KMS-11 (cell line): Measurements from ENCODE around the gene VSIR.

Source experiments
- H2AFZ ChIP-seq: fragments of 200-600 bp; sonication (generic); 2 replicates; pipeline ENCODE4 v1.6.1; 2016; ENCODE audit warnings: antibody characterized with exemption, mixed run types, low read depth
- H3K27ac ChIP-seq: fragments of 200-600 bp; sonication (generic); 2 replicates; pipeline ENCODE4 v1.6.1; 2016; ENCODE audit warnings: mild to moderate bottlenecking, mixed run types
- H3K27me3 ChIP-seq: fragments of 200-600 bp; sonication (generic); 2 replicates; pipeline ENCODE4 v1.6.1; 2017; ENCODE audit warnings: mild to moderate bottlenecking, low read depth, mixed run types, moderate library complexity; ENCODE audit not compliant: insufficient read depth
- H3K36me3 ChIP-seq: fragments of 200-600 bp; sonication (generic); 2 replicates; pipeline ENCODE4 v1.6.1; 2017; ENCODE audit warnings: mild to moderate bottlenecking, mixed run types; ENCODE audit not compliant: insufficient read depth
- H3K4me1 ChIP-seq: fragments of 200-600 bp; sonication (generic); 2 replicates; pipeline ENCODE4 v1.6.1; 2016; ENCODE audit warnings: mild to moderate bottlenecking, low read depth, mixed run types; ENCODE audit not compliant: poor library complexity, severe bottlenecking
- H3K4me2 ChIP-seq: fragments of 200-600 bp; sonication (generic); 2 replicates; pipeline ENCODE4 v1.7.0; 2016; ENCODE audit warnings: mild to moderate bottlenecking, mixed run types
- H3K4me3 ChIP-seq: fragments of 200-600 bp; sonication (generic); IDR thresholded peaks from 2 replicates; pipeline ENCODE4 v1.6.1; 2017; ENCODE audit warnings: low read depth, low read length, mixed read lengths; ENCODE audit not compliant: insufficient read depth
- H3K79me2 ChIP-seq: fragments of 200-600 bp; sonication (generic); 2 replicates; pipeline ENCODE4 v1.6.1; 2016; ENCODE audit warnings: low read depth, mixed run types; ENCODE audit not compliant: insufficient read depth
- H3K9ac ChIP-seq: fragments of 200-600 bp; sonication (generic); 2 replicates; pipeline ENCODE4 v1.6.1; 2016; ENCODE audit warnings: mild to moderate bottlenecking, mixed run types
- H4K20me1 ChIP-seq: fragments of 200-600 bp; sonication (generic); 2 replicates; pipeline ENCODE4 v1.6.1; 2016; ENCODE audit warnings: mild to moderate bottlenecking, mixed run types; ENCODE audit not compliant: insufficient read depth
- CTCF ChIP-seq: fragments of 200-600 bp; sonication (generic); conservative IDR thresholded peaks from 2 replicates; pipeline ENCODE4 v1.6.1; 2017; ENCODE audit warnings: low read depth, mild to moderate bottlenecking, antibody characterized with exemption, low read length, moderate library complexity, mixed read lengths

VSIR gene

GRCh38 chr10:71771821-71772617 is 1.3 kb downstream of the VSIR start:
- no peak overlapping the region for H3K4me2 ChIP-seq
- no peak overlapping the region for H3K27ac ChIP-seq
- H3K4me3 ChIP-seq: no peak overlapping the region

GRCh38 chr10:71771204-71771603 is 2.1 kb downstream of the VSIR start:
- no peak overlapping the region for H3K9ac ChIP-seq
- H3K36me3 ChIP-seq: no peaks in the 10 kb centered on the region
- H3K4me2 ChIP-seq: no peak overlapping the region
- no peak overlapping the region for H3K4me3 ChIP-seq
- no peak overlapping the region for H3K27ac ChIP-seq
- H3K4me1 ChIP-seq: peaks cover 6% of the 10 kb centered on the region
- H3K27me3 ChIP-seq: peaks cover 12% of the 10 kb centered on the region; the same call in 1 of the 2 replicates
- H3K79me2 ChIP-seq: no peaks in the 10 kb centered on the region
- no peaks in the 10 kb centered on the region for H4K20me1 ChIP-seq
- TF ChIP-seq CTCF: no peak
- no peak overlapping the region for H2AFZ ChIP-seq

More at GRCh38 chr10:71771821-71772617, 1.3 kb downstream of the VSIR start:
- Histone ChIP-seq H3K36me3 (no peaks in the 10 kb centered on the region), H3K79me2 (no peaks in the 10 kb centered on the region), H3K9ac (no peak overlapping the region), H3K4me1 (peaks cover 6% of the 10 kb centered on the region), H4K20me1 (no peaks in the 10 kb centered on the region), H2AFZ (no peak overlapping the region), H3K27me3 (peaks cover 12% of the 10 kb centered on the region; the same call in 1 of the 2 replicates)
- TF ChIP-seq CTCF: no peak

GRCh38 chr10:71770789-71771188 is 2.5 kb downstream of the VSIR start:
- no peaks in the 10 kb centered on the region for H3K79me2 ChIP-seq
- H3K27ac ChIP-seq: no peak overlapping the region
- no peaks in the 10 kb centered on the region for H4K20me1 ChIP-seq
- no peak overlapping the region for H2AFZ ChIP-seq
- H3K9ac ChIP-seq: no peak overlapping the region
- no peak overlapping the region for H3K4me2 ChIP-seq
- H3K4me1 ChIP-seq: peaks cover 6% of the 10 kb centered on the region
- TF ChIP-seq CTCF: no peak
- H3K27me3 ChIP-seq: peaks cover 12% of the 10 kb centered on the region; the same call in 1 of the 2 replicates
- H3K36me3 ChIP-seq: no peaks in the 10 kb centered on the region
- no peak overlapping the region for H3K4me3 ChIP-seq

GRCh38 chr10:71770255-71770654 is 3.1 kb downstream of the VSIR start:
- H4K20me1 ChIP-seq: no peaks in the 10 kb centered on the region
- H3K4me2 ChIP-seq: no peak overlapping the region
- no peaks in the 10 kb centered on the region for H3K79me2 ChIP-seq
- peaks cover 6% of the 10 kb centered on the region for H3K4me1 ChIP-seq
- H3K4me3 ChIP-seq: no peak overlapping the region
- H3K27ac ChIP-seq: no peak overlapping the region
- no peaks in the 10 kb centered on the region for H3K36me3 ChIP-seq
- H3K27me3 ChIP-seq: peaks cover 12% of the 10 kb centered on the region; the same call in 1 of the 2 replicates
- TF ChIP-seq CTCF: no peak
- H2AFZ ChIP-seq: no peak overlapping the region
- H3K9ac ChIP-seq: no peak overlapping the region
